Heart left ventricle (tissue), 16 donors: ENCODE measurements around the gene VMAC. TPM values are rescaled to one million over a fixed set of nuclear protein-coding genes. Genes with fewer than 3 reads are reported as not detected.
"Not testable (repeated sequence)": the region's sequence is repeated elsewhere in the genome, so short reads cannot be mapped to it uniquely, and the experiment has no call there.

Experiments
- ATAC-seq, 4 donors: fragments of 200-7000 bp; cut with Tn5 transposase; one replicate each; pipeline ENCODE4 v1.9.1; 2020 to 2022; ENCODE audit warnings: moderate library complexity in 4 of 4, mild to moderate bottlenecking in 3 of 4, moderate number of reproducible peaks in 1 of 4
- DNase-seq, 5 donors: peaks; one replicate each; pipeline ENCODE4 v3.0.0-alpha.2; 2020
- H3K27ac ChIP-seq, 12 donors: fragments of 200-600 bp; sonication (generic) in 4 of 12; one replicate each; pipeline versions ENCODE4 v1.5.0 to v1.8.0; 2016 to 2022; ENCODE audit warnings: mild to moderate bottlenecking in 2 of 12
- H3K27me3 ChIP-seq, 9 donors: fragments of 200-600 bp; sonication (generic) in 2 of 9; one replicate each; pipeline versions ENCODE4 v1.5.1 to v1.8.0; 2016 to 2022; ENCODE audit warnings: mild to moderate bottlenecking in 3 of 9
- H3K36me3 ChIP-seq, 9 donors: fragments of 200-600 bp; sonication (generic) in 2 of 9; one replicate each; pipeline versions ENCODE4 v1.5.0 to v1.8.0; 2018 to 2022; ENCODE audit warnings: mild to moderate bottlenecking in 2 of 9
- H3K4me1 ChIP-seq, 12 donors: fragments of 200-600 bp; sonication (generic) in 4 of 12; one replicate each; pipeline versions ENCODE4 v1.5.0 to v1.8.0; 2016 to 2022; ENCODE audit warnings: mild to moderate bottlenecking in 3 of 12
- H3K4me3 ChIP-seq, 12 donors: fragments of 200-600 bp; sonication (generic) in 4 of 12; one replicate each; pipeline versions ENCODE4 v1.5.0 to v1.8.0; 2017 to 2022; ENCODE audit warnings: mild to moderate bottlenecking in 9 of 12, moderate library complexity in 4 of 12
- H3K9me3 ChIP-seq, 12 donors: fragments of 200-600 bp; sonication (generic) in 4 of 12; one replicate each; pipeline versions ENCODE4 v1.5.0 to v1.8.0; 2016 to 2022; ENCODE audit warnings: mild to moderate bottlenecking in 1 of 12
- POLR2A ChIP-seq, 2 donors: fragments of 450-650 bp; IDR thresholded peaks; one replicate each; pipeline ENCODE4 v1.6.1; 2017; ENCODE audit warnings: antibody characterized with exemption in 2 of 2, mild to moderate bottlenecking in 2 of 2, moderate library complexity in 2 of 2
- WGBS, 4 donors: extraction: QIAGEN DNeasy Blood & Tissue Kit in 2 of 4; methylation state at CpG; one replicate each; pipeline versions ENCODE4 v1.1.5 to v1.1.7; 2013 to 2018; 5-methylcytosine and 5-hydroxymethylcytosine counted together
- intact Hi-C, 10 donors: fragments of 100-400 bp; cut with DNase I; formaldehyde crosslinking; loops; one replicate each; pipeline versions ENCODE4 v1.11.1 to v1.14.2; 2022
- polyA plus RNA-seq, 2 donors: library from polyadenylated mRNA; stranded (reverse); fragments of 200-250 nt; gene quantifications; one replicate each; pipeline ENCODE4 v1.2.3, GENCODE V29; 2013
- total RNA-seq, 9 donors: library from RNA; depleted of rRNA in 2 of 9; stranded (reverse); fragments of >200 nt in 2 of 9; fragmentation: NEBNext Ultra II Directional in 3 of 9; extraction: Animal tissue kit (Norgen Biotek cat#: 25700) in 3 of 9; gene quantifications; one replicate each; pipeline versions ENCODE4 v1.1.0 to v1.2.4, GENCODE V29; 2016 to 2023
- TF ChIP-seq, protein P1 (sequence below), 12 donors: fragments of 200-600 bp; sonication (generic) in 4 of 12; IDR thresholded peaks; one replicate each; pipeline versions ENCODE4 v1.5.0 to v1.8.0; 2018 to 2022; ENCODE audit warnings: antibody characterized with exemption in 12 of 12, mild to moderate bottlenecking in 5 of 12
- donor health status: ischemic (EF 13 %, LVEDD 7.1; RV severe dilation, severe dysfunction).
- donor health status: healthy with polysubstance abuse.
- donor health status: DM: no; HTN: yes; CAD: no.
- donor health status: DM: no; HTN: no; CAD: no.
- donor health status: ischemic (EF 25% LVEDD 6.9; RV normal size, moderate dysfunction).
- donor health status: ischemic (EF 25% LVEDD 5.7; RV mildly dilated, moderate dysfunction).
- donor health status: healthy.
- donor health status: DM: yes; HTN: yes; CAD: no.
- donor health status: ischemic (EF 35%, LVEDD 5.7; RV mildly dilated, moderate dysfunction).
- donor health status: nonischemic (EF 11% LVEDD 7.7; RV severe dilation, severe dysfunction).
- donor health status: DM: yes; HTN: yes; CAD: no.
- donor health status: PGD.
- donor health status: ischemic (EF 29% LVEDD 5.4; RV normal size, mild dysfunction).
- donor health status: nonischemic (EF 23%, LVEDD 6.1; RV moderate dilation, normal function).

VMAC gene
- total and polyA plus RNA-seq, 11 donors, result 1.3 to 3.9 (median 2.3) TPM

- H3K27me3 ChIP-seq, result peaks cover 0 to 12% (median 0%) of the 10 kb centered on the region in 9 donors
- H3K4me3 ChIP-seq, result no peak overlapping the region
- DNase-seq (no peak), ATAC-seq (peak in 1 of 4 donors; percentile 2)
- WGBS, 4 donors, result 65 to 73% (median 70%) methylated on average over 19 of the region's 19 CpGs
- no peaks in the 10 kb centered on the region for H3K9me3 ChIP-seq
- intact Hi-C loops, result no loop called here
- peaks cover 0 to 14% (median 9%) of the 10 kb centered on the region in 12 donors for H3K4me1 ChIP-seq
- no peaks in the 10 kb centered on the region for H3K36me3 ChIP-seq
- TF ChIP-seq, protein P1, sequence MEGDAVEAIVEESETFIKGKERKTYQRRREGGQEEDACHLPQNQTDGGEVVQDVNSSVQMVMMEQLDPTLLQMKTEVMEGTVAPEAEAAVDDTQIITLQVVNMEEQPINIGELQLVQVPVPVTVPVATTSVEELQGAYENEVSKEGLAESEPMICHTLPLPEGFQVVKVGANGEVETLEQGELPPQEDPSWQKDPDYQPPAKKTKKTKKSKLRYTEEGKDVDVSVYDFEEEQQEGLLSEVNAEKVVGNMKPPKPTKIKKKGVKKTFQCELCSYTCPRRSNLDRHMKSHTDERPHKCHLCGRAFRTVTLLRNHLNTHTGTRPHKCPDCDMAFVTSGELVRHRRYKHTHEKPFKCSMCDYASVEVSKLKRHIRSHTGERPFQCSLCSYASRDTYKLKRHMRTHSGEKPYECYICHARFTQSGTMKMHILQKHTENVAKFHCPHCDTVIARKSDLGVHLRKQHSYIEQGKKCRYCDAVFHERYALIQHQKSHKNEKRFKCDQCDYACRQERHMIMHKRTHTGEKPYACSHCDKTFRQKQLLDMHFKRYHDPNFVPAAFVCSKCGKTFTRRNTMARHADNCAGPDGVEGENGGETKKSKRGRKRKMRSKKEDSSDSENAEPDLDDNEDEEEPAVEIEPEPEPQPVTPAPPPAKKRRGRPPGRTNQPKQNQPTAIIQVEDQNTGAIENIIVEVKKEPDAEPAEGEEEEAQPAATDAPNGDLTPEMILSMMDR (IDR thresholded peaks at IDR 0.05), result no peak
- no peak for TF ChIP-seq POLR2A (IDR thresholded peaks at IDR 0.05)
- H3K27ac ChIP-seq, result peak overlapping the region in 2 of 12 donors; percentile 72 to 80
Measured at GRCh38 chr19:5881543-5882299, 23.0 kb upstream of the VMAC start.

- intact Hi-C loops, result no loop called here
- no peak for ATAC-seq
- DNase-seq, result no peak
- WGBS, 4 donors, result 63 to 73% (median 71%) methylated on average over 9 of the region's 9 CpGs
- Histone ChIP-seq H3K4me3 (no peak overlapping the region), H3K4me1 (peaks cover 0 to 14% (median 9%) of the 10 kb centered on the region in 12 donors), H3K9me3 (no peaks in the 10 kb centered on the region), H3K36me3 (no peaks in the 10 kb centered on the region), H3K27me3 (peaks cover 0 to 12% (median 0%) of the 10 kb centered on the region in 9 donors), H3K27ac (peak overlapping the region in 1 of 12 donors; percentile 80)
- TF ChIP-seq, protein P1 (IDR thresholded peaks at IDR 0.05), result no peak
- TF ChIP-seq POLR2A (IDR thresholded peaks at IDR 0.05), result no peak
Measured at GRCh38 chr19:5882421-5882968, 22.2 kb upstream of the VMAC start.

- Histone ChIP-seq H3K4me1 (peaks cover 0 to 14% (median 9%) of the 10 kb centered on the region in 12 donors), H3K27ac (peak overlapping the region in 1 of 12 donors; percentile 43), H3K27me3 (peaks cover 0 to 12% (median 0%) of the 10 kb centered on the region in 9 donors)
- WGBS, 4 donors, result 69 to 76% (median 73%) methylated on average over 13 of the region's 13 CpGs
- intact Hi-C loops, H3K36me3 ChIP-seq, H3K9me3 ChIP-seq, DNase-seq, H3K4me3 ChIP-seq, ATAC-seq: not testable (repeated sequence)
Measured at GRCh38 chr19:5883157-5883873, 21.4 kb upstream of the VMAC start.

GRCh38 chr19:5884065-5884811 lies 20.4 kb upstream of the VMAC start:
- H3K36me3 ChIP-seq, intact Hi-C loops, H3K9me3 ChIP-seq, H3K4me3 ChIP-seq, H3K27me3 ChIP-seq, ATAC-seq, DNase-seq: not testable (repeated sequence)
- peak overlapping the region in 1 of 12 donors; percentile 43 for H3K27ac ChIP-seq
- 76 to 81% (median 78%) methylated on average over 11 of the region's 11 CpGs for WGBS, 4 donors
- peaks cover 0 to 14% (median 9%) of the 10 kb centered on the region in 12 donors for H3K4me1 ChIP-seq
